WI38 (cell line): ENCODE measurements around the gene MC1R.

Experiments used
- H3K4me3 ChIP-seq: 2 replicates; pipeline ENCODE4 v1.5.1; 2011; ENCODE audit warnings: low read depth, mild to moderate bottlenecking, control low read depth, low read length
- TF ChIP-seq, protein P1 (sequence below): IDR thresholded peaks from 2 replicates; pipeline ENCODE4 v1.5.1; 2012; ENCODE audit warnings: low read depth, mild to moderate bottlenecking, control low read depth, low read length

MC1R gene

DNA sequence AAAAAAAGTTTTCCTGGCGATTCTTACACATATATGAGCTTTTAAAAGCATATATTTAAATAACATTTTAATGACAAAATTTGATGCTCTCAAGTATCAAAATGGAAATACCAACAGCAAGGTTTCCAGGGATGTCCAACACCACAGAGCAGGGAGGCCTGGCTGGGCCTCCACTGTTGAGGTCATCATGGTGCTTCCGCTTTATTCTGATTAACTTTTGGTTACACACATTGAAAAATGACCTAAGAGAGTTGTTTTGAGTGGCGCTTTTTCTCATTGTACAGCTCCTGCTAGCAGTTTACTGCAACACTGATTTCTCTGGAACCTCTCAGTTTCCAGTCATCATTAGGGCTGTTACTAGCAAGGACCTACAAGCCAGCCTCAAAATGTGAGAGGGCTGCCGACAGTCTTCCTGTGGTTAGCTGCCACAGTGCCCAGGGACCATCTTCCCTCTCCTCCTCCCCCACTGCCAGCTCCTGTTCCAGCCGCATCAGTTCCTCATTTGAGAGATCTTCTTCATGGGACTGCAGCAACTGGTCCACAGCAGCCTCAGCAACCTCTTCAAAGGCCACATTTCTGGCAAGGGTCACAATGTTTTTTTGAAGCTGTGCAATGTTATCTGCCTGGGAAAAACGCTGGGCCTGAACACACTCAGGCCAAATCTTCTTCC lies 51.2 kb downstream of the MC1R start:
- no peak overlapping the region for H3K4me3 ChIP-seq
- TF ChIP-seq, protein P1, sequence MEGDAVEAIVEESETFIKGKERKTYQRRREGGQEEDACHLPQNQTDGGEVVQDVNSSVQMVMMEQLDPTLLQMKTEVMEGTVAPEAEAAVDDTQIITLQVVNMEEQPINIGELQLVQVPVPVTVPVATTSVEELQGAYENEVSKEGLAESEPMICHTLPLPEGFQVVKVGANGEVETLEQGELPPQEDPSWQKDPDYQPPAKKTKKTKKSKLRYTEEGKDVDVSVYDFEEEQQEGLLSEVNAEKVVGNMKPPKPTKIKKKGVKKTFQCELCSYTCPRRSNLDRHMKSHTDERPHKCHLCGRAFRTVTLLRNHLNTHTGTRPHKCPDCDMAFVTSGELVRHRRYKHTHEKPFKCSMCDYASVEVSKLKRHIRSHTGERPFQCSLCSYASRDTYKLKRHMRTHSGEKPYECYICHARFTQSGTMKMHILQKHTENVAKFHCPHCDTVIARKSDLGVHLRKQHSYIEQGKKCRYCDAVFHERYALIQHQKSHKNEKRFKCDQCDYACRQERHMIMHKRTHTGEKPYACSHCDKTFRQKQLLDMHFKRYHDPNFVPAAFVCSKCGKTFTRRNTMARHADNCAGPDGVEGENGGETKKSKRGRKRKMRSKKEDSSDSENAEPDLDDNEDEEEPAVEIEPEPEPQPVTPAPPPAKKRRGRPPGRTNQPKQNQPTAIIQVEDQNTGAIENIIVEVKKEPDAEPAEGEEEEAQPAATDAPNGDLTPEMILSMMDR = no peak
